ENCODE data around the gene ANKRD66.
"Not testable (repeated sequence)": the region's sequence is repeated elsewhere in the genome, so short reads cannot be mapped to it uniquely, and the experiment has no call there.

The ANKRD66 gene

GRCh38 chr6:46764961-46765360 is 18.2 kb downstream of the ANKRD66 start:
- Mint-ChIP-seq H3K27ac (no peak overlapping the region), H3K27me3 (ENCODE audit: low read depth) (no peaks in the 10 kb centered on the region), H3K4me3 (no peak overlapping the region), H3K4me1 (ENCODE audit: low read depth) (no peaks in the 10 kb centered on the region), H3K9me3 (no peaks in the 10 kb centered on the region), H3K36me3 (ENCODE audit: low read depth) (no peaks in the 10 kb centered on the region)

GRCh38 chr6:46772016-46772415 is 25.3 kb downstream of the ANKRD66 start:
- no peaks in the 10 kb centered on the region for H3K36me3 Mint-ChIP-seq (ENCODE audit: low read depth)
- H3K27me3 Mint-ChIP-seq (ENCODE audit: low read depth) = no peaks in the 10 kb centered on the region
- no peak overlapping the region for H3K4me3 Mint-ChIP-seq
- H3K27ac Mint-ChIP-seq = no peak overlapping the region
- H3K4me1 Mint-ChIP-seq (ENCODE audit: low read depth) = no peaks in the 10 kb centered on the region
- no peaks in the 10 kb centered on the region for H3K9me3 Mint-ChIP-seq

- H3K36me3 Mint-ChIP-seq (ENCODE audit: low read depth) = no peaks in the 10 kb centered on the region
Measured at GRCh38 chr6:46772762-46773161, 26.0 kb downstream of the ANKRD66 start.

GRCh38 chr6:46773201-46773855 is 26.6 kb downstream of the ANKRD66 start:
- no peak overlapping the region for H3K4me3 Mint-ChIP-seq
- H3K36me3 Mint-ChIP-seq (ENCODE audit: low read depth) = no peaks in the 10 kb centered on the region
- no peak overlapping the region for H3K27ac Mint-ChIP-seq
- H3K4me1 Mint-ChIP-seq (ENCODE audit: low read depth) = no peaks in the 10 kb centered on the region
- H3K9me3 Mint-ChIP-seq = no peaks in the 10 kb centered on the region
- no peaks in the 10 kb centered on the region for H3K27me3 Mint-ChIP-seq (ENCODE audit: low read depth)

More at GRCh38 chr6:46772762-46773161, 26.0 kb downstream of the ANKRD66 start:
- Mint-ChIP-seq H3K4me3 (no peak overlapping the region), H3K4me1 (ENCODE audit: low read depth) (no peaks in the 10 kb centered on the region), H3K9me3 (no peaks in the 10 kb centered on the region), H3K27ac (no peak overlapping the region), H3K27me3 (ENCODE audit: low read depth) (no peaks in the 10 kb centered on the region)

- not testable (repeated sequence) for H3K27ac Mint-ChIP-seq; H3K4me1 Mint-ChIP-seq (ENCODE audit: low read depth); H3K4me3 Mint-ChIP-seq; H3K9me3 Mint-ChIP-seq; H3K27me3 Mint-ChIP-seq (ENCODE audit: low read depth); H3K36me3 Mint-ChIP-seq (ENCODE audit: low read depth)
Measured at GRCh38 chr6:46774736-46775135, 28.0 kb downstream of the ANKRD66 start.

GRCh38 chr6:46776070-46776712 is 29.5 kb downstream of the ANKRD66 start:
- Mint-ChIP-seq H3K36me3 (ENCODE audit: low read depth) (no peaks in the 10 kb centered on the region), H3K27me3 (ENCODE audit: low read depth) (no peaks in the 10 kb centered on the region), H3K4me1 (ENCODE audit: low read depth) (no peaks in the 10 kb centered on the region), H3K4me3 (no peak overlapping the region), H3K27ac (no peak overlapping the region), H3K9me3 (no peaks in the 10 kb centered on the region)

GRCh38 chr6:46777476-46778346 is 31.0 kb downstream of the ANKRD66 start:
- H3K4me1 Mint-ChIP-seq (ENCODE audit: low read depth) = no peaks in the 10 kb centered on the region
- no peaks in the 10 kb centered on the region for H3K9me3 Mint-ChIP-seq
- H3K27ac Mint-ChIP-seq = no peak overlapping the region
- no peak overlapping the region for H3K4me3 Mint-ChIP-seq
- H3K36me3 Mint-ChIP-seq (ENCODE audit: low read depth) = no peaks in the 10 kb centered on the region
- no peaks in the 10 kb centered on the region for H3K27me3 Mint-ChIP-seq (ENCODE audit: low read depth)

GRCh38 chr6:46781478-46782378 is 35.0 kb downstream of the ANKRD66 start:
- Mint-ChIP-seq H3K9me3 (no peaks in the 10 kb centered on the region), H3K27ac (no peak overlapping the region), H3K27me3 (ENCODE audit: low read depth) (no peaks in the 10 kb centered on the region), H3K4me1 (ENCODE audit: low read depth) (no peaks in the 10 kb centered on the region), H3K4me3 (no peak overlapping the region), H3K36me3 (ENCODE audit: low read depth) (no peaks in the 10 kb centered on the region)

GRCh38 chr6:46784535-46784934 is 37.8 kb downstream of the ANKRD66 start:
- Mint-ChIP-seq H3K9me3 (no peaks in the 10 kb centered on the region), H3K27me3 (ENCODE audit: low read depth) (peaks cover 6% of the 10 kb centered on the region), H3K27ac (no peak overlapping the region), H3K4me1 (ENCODE audit: low read depth) (no peaks in the 10 kb centered on the region), H3K4me3 (no peak overlapping the region), H3K36me3 (ENCODE audit: low read depth) (no peaks in the 10 kb centered on the region)

- no peak overlapping the region for H3K4me3 Mint-ChIP-seq
- no peaks in the 10 kb centered on the region for H3K36me3 Mint-ChIP-seq (ENCODE audit: low read depth)
- H3K9me3 Mint-ChIP-seq = no peaks in the 10 kb centered on the region
- peaks cover 6% of the 10 kb centered on the region for H3K27me3 Mint-ChIP-seq (ENCODE audit: low read depth)
- no peaks in the 10 kb centered on the region for H3K4me1 Mint-ChIP-seq (ENCODE audit: low read depth)
- no peak overlapping the region for H3K27ac Mint-ChIP-seq
Measured at GRCh38 chr6:46787871-46788540, 41.3 kb downstream of the ANKRD66 start.

GRCh38 chr6:46788791-46789190 is 42.1 kb downstream of the ANKRD66 start:
- no peaks in the 10 kb centered on the region for H3K9me3 Mint-ChIP-seq
- H3K36me3 Mint-ChIP-seq (ENCODE audit: low read depth) = no peaks in the 10 kb centered on the region
- H3K27ac Mint-ChIP-seq = no peak overlapping the region
- H3K4me1 Mint-ChIP-seq (ENCODE audit: low read depth) = no peaks in the 10 kb centered on the region
- no peak overlapping the region for H3K4me3 Mint-ChIP-seq
- H3K27me3 Mint-ChIP-seq (ENCODE audit: low read depth) = peaks cover 6% of the 10 kb centered on the region

- Mint-ChIP-seq H3K27ac (no peak overlapping the region), H3K4me3 (no peak overlapping the region)
Measured at GRCh38 chr6:46789434-46790354, 43.0 kb downstream of the ANKRD66 start.

GRCh38 chr6:46790355-46790874 is 43.7 kb downstream of the ANKRD66 start:
- Mint-ChIP-seq H3K36me3 (ENCODE audit: low read depth) (no peaks in the 10 kb centered on the region), H3K9me3 (no peaks in the 10 kb centered on the region), H3K4me3 (no peak overlapping the region), H3K27ac (no peak overlapping the region), H3K27me3 (ENCODE audit: low read depth) (peaks cover 6% of the 10 kb centered on the region), H3K4me1 (ENCODE audit: low read depth) (no peaks in the 10 kb centered on the region)

More at GRCh38 chr6:46789434-46790354, 43.0 kb downstream of the ANKRD66 start:
- Mint-ChIP-seq H3K9me3 (no peaks in the 10 kb centered on the region), H3K27me3 (ENCODE audit: low read depth) (peaks cover 6% of the 10 kb centered on the region), H3K4me1 (ENCODE audit: low read depth) (no peaks in the 10 kb centered on the region), H3K36me3 (ENCODE audit: low read depth) (no peaks in the 10 kb centered on the region)

All from T-helper 1 cell treated with Interleukin-12 subunit alpha and Interleukin-12 subunit beta and Interleukin-4 antibody, amounts not matched to agents 30 μg/mL and 1 μg/mL, for 36 hours (primary cell).